GDM1 (cell line): ENCODE measurements around the gene TNFRSF14.
"Not testable (repeated sequence)": the region's sequence is repeated elsewhere in the genome, so short reads cannot be mapped to it uniquely, and the experiment has no call there.

ENCODE experiments used
- DNase-seq: peaks from one replicate; lab custom pipeline; 2025; lab: John Stamatoyannopoulos, UW

Gene TNFRSF14

GRCh38 chr1:2539312-2539907 lies 16.8 kb upstream of the TNFRSF14 start:
- no peak for DNase-seq

- DNase-seq, result no peak
Observed at GRCh38 chr1:2540816-2541492, 15.2 kb upstream of the TNFRSF14 start.

GRCh38 chr1:2541619-2542245 lies 14.4 kb upstream of the TNFRSF14 start:
- DNase-seq, result no peak

- no peak for DNase-seq
Observed at GRCh38 chr1:2542246-2542915, 13.8 kb upstream of the TNFRSF14 start.

GRCh38 chr1:2543543-2544092 lies 12.6 kb upstream of the TNFRSF14 start:
- DNase-seq, result no peak

- DNase-seq, result no peak
Observed at GRCh38 chr1:2544093-2544874, 11.9 kb upstream of the TNFRSF14 start.

- DNase-seq, result no peak
Observed at GRCh38 chr1:2544875-2545640, 11.1 kb upstream of the TNFRSF14 start.

GRCh38 chr1:2545754-2546514 lies 10.2 kb upstream of the TNFRSF14 start:
- peak; percentile 84 for DNase-seq

- DNase-seq, result peak; percentile 84
Observed at GRCh38 chr1:2546515-2547209, 9.5 kb upstream of the TNFRSF14 start.

- DNase-seq, result no peak
Observed at GRCh38 chr1:2547210-2548067, 8.7 kb upstream of the TNFRSF14 start.

GRCh38 chr1:2548068-2548589 lies 8.0 kb upstream of the TNFRSF14 start:
- peak; percentile 59 for DNase-seq

GRCh38 chr1:2549367-2550029 lies 6.7 kb upstream of the TNFRSF14 start:
- DNase-seq, result not testable (repeated sequence)

- DNase-seq, result not testable (repeated sequence)
Observed at GRCh38 chr1:2550309-2550861, 5.8 kb upstream of the TNFRSF14 start.

- not testable (repeated sequence) for DNase-seq
Observed at GRCh38 chr1:2551544-2551943, 4.6 kb upstream of the TNFRSF14 start.

- no peak for DNase-seq
Observed at GRCh38 chr1:2552189-2552588, 4.0 kb upstream of the TNFRSF14 start.

- DNase-seq, result not testable (repeated sequence)
Observed at GRCh38 chr1:2553076-2553475, 3.1 kb upstream of the TNFRSF14 start.

- no peak for DNase-seq
Observed at GRCh38 chr1:2553871-2554620, 2.1 kb upstream of the TNFRSF14 start.
